GM19467 (cell line): Measurements from ENCODE around the gene PROM1.

Source experiments
- ATAC-seq: cut with Tn5 transposase; IDR thresholded peaks from one replicate; pipeline ENCODE4 v1.9.1; 2021; ENCODE audit warnings: mild to moderate bottlenecking, moderate library complexity; ENCODE audit not compliant: unreplicated experiment

Gene PROM1

DNA sequence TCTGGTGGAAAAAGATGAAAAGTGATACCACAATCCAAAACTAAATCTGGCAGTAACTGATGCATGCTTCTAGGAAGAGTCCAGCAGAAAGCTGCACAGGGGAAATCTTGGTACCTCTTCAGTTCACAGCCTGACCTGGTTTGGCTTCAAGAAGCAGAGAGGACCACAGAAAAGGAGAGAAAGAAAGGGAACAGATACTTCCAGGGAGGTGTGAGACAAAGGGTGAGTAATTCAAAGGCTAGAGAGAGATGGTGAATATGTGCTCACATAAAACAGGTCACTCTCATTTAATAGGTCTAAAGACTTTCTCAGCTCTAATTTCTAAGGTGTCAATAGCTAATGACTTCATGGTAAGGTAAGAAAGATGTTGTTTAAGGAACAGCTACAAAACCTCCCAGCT lies 132.0 kb downstream of the PROM1 start:
- no peak for ATAC-seq

DNA sequence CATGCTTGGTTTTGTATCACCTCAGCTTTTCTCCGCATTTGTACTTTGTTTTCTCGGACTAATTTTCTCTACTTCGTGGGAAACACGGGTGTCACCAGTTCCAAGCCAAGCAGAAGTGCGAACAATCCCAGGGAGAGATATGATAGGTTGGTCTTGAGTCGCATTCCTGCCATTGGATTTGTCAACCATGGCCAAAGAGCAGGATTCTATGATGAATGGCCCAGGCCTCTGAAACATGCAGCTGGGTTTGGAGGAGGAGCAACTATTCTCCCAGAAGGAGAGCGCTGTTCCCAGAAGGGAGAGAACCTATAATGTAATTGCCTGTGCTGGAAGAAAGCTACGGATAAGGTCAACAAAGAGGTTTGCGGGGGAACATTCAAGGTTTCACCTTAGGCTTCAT lies 135.0 kb downstream of the PROM1 start:
- no peak for ATAC-seq

DNA sequence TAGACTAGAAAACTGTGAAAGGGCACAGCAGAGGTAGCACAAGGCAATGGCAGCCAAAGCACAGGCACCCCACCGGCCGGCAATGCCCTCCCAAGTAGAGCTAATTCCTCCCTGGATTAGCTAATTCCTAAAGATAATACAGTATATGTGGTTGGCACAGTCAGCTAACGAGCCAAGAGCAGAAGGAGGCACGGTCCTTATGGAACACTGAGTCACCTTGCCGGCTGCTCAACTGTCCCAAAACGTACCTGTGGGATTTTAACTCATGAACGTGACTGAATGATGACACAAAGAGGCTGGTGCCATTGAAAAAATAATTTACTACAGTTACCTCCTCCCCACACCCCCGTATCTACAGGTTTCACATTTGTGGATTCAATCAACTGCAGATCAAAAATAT lies 136.1 kb downstream of the PROM1 start:
- no peak for ATAC-seq

- ATAC-seq, result no peak
Measured at GRCh38 chr4:15945516-15945915, 138.3 kb downstream of the PROM1 start.

GRCh38 chr4:15944895-15945294 lies 138.9 kb downstream of the PROM1 start:
- no peak for ATAC-seq

DNA sequence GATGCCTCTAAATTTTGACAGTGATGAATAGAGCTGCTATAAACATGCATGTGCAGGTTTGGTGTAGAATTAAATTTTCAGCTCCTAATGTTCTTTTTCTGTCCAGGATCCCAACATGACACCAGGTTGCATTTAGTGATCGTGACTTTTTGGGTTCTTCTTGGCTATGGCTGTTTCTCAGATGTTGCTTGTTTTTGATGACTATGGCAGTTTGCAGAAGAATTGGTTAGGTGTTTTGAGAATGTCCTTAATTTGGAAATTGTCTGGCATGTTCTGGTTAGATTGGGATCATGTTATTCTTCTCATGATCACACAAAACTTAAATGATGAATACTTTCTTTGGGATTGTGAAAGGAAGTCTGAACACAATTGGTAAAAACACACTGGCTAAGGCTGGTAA lies 141.5 kb downstream of the PROM1 start:
- ATAC-seq, result no peak

- ATAC-seq, result no peak
Measured at GRCh38 chr4:15938640-15939039, 145.2 kb downstream of the PROM1 start, which contains the start of gene FGFBP1. FGFBP1 (minus strand) TSS chr4:15938740; CDS start chr4:15936632, 2,108 bp downstream.

- no peak for ATAC-seq
Measured at GRCh38 chr4:15938182-15938581, 145.6 kb downstream of the PROM1 start.

DNA sequence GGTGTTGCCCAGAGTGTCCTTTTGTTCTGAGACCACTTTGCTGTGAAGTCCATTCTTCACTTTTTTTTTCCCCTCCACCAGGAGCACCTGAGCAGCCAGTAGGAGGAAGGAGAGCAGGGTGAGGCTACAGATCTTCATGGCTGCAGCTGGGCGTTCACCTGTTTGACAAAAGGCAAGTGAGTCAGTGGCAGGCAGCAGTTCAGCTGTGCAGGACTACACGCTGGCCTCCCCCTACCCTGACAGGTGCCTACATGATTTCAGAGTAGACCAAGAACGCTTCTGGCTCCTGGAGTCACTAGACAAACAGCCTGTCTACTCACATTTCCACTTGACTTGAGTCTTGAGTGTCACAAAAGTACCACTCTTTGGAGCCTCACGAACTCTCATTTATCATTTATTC lies 147.3 kb downstream of the PROM1 start:
- no peak for ATAC-seq

DNA sequence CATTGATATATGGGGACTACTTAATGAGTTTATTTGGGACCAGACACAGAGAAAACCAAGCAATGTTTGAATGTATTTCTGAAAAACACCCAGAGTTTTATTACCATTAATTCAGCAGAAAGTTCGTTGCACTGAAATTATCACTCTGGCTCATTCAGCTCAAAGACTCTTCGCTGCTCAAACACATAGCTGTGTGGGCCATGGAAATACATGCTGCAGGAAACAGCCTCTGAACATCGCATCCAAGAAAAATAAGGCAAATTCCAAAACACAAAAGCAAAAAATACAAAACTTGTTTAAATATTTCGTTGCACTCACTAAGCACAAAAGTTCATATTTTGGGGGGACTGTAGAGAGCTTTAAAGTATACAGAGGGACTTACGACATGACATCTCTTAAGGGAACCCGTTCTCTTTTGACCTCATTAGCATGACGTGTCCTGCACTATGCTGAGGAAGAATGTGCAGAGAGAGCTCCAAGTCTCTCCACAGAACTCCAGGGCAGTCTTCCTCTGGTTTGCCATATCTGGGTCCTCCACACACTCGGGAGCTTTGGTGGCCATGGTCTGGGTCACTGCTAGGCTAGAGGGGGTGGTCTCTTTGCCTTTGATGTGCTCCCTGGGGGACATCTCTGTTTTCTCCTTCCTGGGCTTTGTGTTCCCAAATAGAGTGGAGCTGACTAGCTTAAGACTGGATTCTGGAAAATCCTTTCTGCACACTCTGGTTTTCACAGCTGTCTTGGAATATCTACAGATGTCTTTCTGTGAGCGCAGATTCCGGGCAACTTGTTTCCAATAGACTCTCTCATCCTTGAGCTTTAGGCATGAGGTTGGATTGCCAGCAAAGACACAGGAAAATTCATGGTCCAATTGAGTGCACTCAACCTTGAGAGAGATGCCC lies 148.1 kb downstream of the PROM1 start:
- ATAC-seq, result no peak

DNA sequence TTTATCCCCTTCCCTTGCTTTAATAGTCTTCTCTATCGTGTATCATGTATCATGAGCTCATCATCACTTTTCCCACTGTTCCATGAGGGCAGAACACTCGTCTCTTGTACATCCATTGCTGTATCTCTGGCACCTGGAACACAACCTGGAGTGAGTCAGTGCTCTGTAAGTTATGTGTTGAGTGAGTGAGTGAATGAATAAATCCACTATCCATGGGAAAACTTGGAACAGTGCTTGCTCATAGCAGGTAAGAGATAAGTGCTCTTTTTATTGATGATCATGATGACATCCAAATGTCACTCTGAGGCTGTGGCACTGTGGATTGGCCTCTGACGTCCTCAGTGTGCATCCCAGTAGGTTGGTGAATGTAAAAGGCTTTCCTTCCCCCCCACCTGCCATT lies 149.6 kb downstream of the PROM1 start:
- no peak for ATAC-seq

DNA sequence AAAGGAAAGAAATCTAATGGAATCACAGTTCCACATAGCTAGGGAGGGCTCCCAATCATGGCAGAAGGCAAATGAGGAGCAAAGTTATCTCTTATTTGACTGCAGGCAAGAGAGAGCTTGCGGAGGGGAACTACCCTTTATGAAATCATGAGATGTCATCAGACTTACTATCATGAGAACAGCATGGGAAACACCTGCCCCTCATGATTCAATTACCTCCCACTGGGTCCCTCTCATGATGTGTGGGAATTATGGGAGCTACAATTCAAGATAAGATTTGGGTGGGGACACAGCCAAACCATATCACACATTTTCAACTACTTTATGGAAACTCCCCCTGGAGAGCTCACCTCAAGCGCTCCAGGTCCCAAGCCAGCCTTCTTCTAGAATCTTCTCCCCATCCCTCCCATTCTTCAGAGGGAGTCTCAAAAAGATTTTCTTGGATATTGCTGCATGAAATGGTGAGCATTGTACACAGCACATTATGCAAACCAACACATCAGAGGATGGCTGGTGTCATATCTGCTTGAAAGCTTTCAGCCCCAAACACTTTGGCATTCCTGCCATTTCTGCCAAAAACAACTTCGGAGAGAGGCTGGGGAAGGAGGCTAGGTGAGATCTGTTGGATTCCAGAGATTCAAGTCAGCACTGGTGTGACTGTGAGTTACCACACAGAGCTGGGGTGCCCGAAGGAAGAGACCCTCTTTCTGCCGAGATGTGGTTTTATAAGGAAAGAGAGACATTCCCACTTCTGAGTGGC lies 152.2 kb downstream of the PROM1 start:
- no peak for ATAC-seq

- ATAC-seq, result no peak
Measured at GRCh38 chr4:15930314-15930713, 153.5 kb downstream of the PROM1 start.

- ATAC-seq, result no peak
Measured at GRCh38 chr4:15929540-15929939, 154.3 kb downstream of the PROM1 start.

GRCh38 chr4:15928883-15929282 lies 154.9 kb downstream of the PROM1 start:
- no peak for ATAC-seq

DNA sequence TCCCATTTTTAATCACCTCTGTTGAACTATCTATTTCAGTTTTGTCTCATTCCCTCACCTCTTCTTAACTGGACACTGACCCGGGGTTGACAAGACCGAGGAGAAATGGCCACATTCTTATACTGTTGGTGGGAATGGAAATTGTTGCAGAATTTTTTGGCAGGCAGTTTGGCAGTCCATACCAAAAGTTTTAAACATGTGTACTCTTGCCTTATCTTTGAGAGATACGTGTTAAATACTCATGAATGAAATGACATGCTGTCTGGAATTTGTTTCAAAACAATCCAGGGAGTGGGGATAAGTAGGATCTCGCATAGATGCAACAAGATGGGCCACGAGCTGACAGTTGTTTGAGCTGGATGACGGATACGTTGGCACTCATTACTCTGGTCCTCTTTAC lies 157.3 kb downstream of the PROM1 start:
- no peak for ATAC-seq

DNA sequence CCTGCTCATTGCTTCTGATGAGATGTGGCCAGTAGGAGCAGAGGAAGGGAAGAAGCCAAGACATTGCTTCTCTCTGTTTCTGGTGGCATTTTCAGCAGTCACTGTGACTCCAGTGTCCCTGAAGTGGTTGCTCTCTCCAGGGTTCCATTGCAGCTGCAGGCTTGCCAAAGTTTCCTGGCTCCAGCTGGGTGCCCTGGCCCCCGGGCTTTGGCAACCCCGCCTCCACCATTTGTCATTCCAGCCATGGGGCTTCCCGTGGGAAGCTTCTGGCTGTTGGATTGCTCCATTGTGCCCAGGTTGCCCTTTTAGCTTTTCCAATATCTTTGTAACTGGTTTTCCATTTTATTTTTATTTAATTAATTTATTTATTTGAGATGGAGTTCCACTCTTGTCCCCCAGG lies 158.0 kb downstream of the PROM1 start:
- ATAC-seq, result no peak

DNA sequence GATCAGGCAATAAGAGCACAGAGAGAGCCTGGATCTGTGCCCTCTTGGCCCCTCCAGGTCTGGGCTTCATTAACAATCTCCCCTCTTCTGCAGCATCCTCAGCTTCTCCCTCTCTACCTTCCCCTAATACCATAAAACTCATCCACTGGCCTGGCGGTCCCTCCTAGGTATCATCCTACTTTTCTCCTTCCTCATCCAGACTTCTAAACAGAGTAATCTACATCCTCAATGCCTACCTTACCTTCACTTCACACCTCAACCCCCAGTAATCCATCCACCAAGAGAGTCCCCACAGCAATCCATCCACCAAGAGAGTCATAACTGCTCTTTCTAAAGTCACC lies 162.3 kb downstream of the PROM1 start:
- no peak for ATAC-seq

DNA sequence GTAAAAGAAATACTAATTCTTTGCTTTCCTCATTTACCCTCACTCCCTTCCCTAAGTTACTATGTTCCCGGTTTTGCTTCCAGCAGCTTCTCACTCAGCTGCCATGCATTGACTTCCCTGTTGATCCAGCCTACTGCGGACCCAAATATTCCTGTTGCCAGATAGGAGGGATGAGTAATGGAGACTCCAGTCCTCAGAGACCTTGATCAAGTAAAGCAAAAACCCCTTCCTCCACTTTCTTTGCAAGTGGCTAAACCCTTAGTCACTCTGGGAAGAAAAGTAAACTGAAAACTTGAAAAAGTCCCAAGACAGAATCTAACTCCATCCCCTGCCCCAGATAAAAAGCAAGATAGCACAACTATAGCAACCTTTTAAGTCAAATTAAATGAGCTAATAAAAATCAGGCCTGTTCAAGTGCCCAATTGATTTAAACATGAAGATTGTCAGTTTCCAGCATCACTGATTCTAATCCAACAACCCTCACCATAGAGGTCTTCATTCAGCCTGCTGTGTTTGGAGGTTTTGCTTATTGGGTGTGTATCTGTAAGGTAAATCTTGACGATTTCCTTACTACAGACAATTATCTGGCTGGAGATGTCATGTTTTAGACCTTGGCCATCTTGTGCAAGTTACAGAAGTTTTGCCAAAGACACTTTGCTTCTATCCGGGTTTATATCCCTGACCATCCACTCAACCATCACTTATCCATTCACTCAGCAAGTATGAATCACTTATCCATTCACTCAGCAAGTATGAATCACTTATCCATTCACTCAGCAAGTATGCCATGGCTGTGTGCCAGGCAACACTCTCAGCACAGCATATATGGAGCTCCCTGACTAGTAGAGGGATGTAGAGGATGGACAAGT lies 162.9 kb downstream of the PROM1 start:
- no peak for ATAC-seq

DNA sequence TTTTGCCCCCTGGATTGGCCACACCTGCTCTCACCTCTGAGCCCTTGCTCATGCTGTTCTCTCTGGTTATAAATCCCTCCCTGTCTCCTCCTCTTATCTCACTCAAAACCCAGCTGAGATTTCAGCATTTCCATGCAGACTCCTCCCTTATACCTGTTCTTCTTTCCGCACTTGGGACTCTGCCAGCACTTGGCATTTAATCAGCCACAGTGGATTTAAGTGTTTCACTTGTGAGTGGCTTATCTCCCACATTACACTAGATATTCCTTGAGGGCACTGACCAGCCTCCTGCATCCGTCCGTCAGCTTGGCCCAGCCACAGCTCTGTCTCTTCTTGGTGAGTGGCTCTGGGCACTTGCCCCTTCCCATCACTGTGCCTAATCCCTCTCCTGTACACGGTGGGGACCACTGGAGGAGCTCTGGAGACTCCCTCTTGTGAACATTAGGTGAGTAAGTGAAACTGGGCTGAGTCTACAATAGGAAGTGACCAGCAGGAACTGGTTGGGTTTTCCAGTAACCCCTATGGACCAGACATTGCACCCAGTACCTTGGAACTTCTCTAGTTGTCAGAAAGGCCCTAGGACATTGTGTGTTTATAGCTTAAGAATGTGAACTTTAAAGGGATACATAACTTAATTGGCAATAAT lies 165.2 kb downstream of the PROM1 start:
- ATAC-seq, result no peak
